HG02973 (cell line): ENCODE data around the gene EVI5.
A peak's percentile ranks its signal among the peaks of the same experiment; 100 is the strongest.
"Not testable (repeated sequence)": the region's sequence is repeated elsewhere in the genome, so short reads cannot be mapped to it uniquely, and the experiment has no call there.

Experiments
- ATAC-seq: cut with Tn5 transposase; IDR thresholded peaks from one replicate; pipeline ENCODE4 v1.9.1; 2021; ENCODE audit warnings: moderate library complexity; ENCODE audit not compliant: unreplicated experiment

EVI5 gene

GRCh38 chr1:92792340-92792782 is 7.5 kb upstream of the EVI5 start:
- ATAC-seq = no peak

- no peak for ATAC-seq
These were observed 6.7 kb upstream of the EVI5 start for GRCh38 chr1:92791487-92792066.

GRCh38 chr1:92790867-92791266 is 6.0 kb upstream of the EVI5 start:
- no peak for ATAC-seq

GRCh38 chr1:92790081-92790480 is 5.2 kb upstream of the EVI5 start:
- no peak for ATAC-seq

- no peak for ATAC-seq
These were observed 1.4 kb upstream of the EVI5 start for GRCh38 chr1:92786111-92786901.

GRCh38 chr1:92784021-92784638 is 778 bp downstream of the EVI5 start:
- peak; percentile 12 for ATAC-seq

GRCh38 chr1:92783550-92783949 is 1.4 kb downstream of the EVI5 start:
- not testable (repeated sequence) for ATAC-seq

- ATAC-seq = no peak
These were observed 6.5 kb downstream of the EVI5 start for GRCh38 chr1:92778376-92778775.

GRCh38 chr1:92774407-92774806 is 10.5 kb downstream of the EVI5 start:
- ATAC-seq = no peak

- not testable (repeated sequence) for ATAC-seq
These were observed 11.2 kb downstream of the EVI5 start for GRCh38 chr1:92773749-92774148.

GRCh38 chr1:92769856-92770255 is 15.1 kb downstream of the EVI5 start:
- ATAC-seq = no peak

GRCh38 chr1:92768915-92769314 is 16.0 kb downstream of the EVI5 start:
- ATAC-seq = no peak

GRCh38 chr1:92768296-92768695 is 16.6 kb downstream of the EVI5 start:
- ATAC-seq = no peak

- no peak for ATAC-seq
These were observed 20.8 kb downstream of the EVI5 start for GRCh38 chr1:92764116-92764515.

- no peak for ATAC-seq
These were observed 22.6 kb downstream of the EVI5 start for GRCh38 chr1:92762355-92762754.

GRCh38 chr1:92759361-92759760 is 25.5 kb downstream of the EVI5 start:
- no peak for ATAC-seq

- ATAC-seq = no peak
These were observed 28.4 kb downstream of the EVI5 start for GRCh38 chr1:92756537-92756936.

GRCh38 chr1:92755541-92756461 is 29.1 kb downstream of the EVI5 start:
- ATAC-seq = no peak

- ATAC-seq = no peak
These were observed 30.2 kb downstream of the EVI5 start for GRCh38 chr1:92754719-92755050.

GRCh38 chr1:92754000-92754718 is 30.7 kb downstream of the EVI5 start:
- no peak for ATAC-seq

GRCh38 chr1:92752719-92753118 is 32.2 kb downstream of the EVI5 start:
- ATAC-seq = no peak
